Brain pericyte (primary cell): ENCODE data around the gene KIR3DL3.
"Not testable (repeated sequence)": the region's sequence is repeated elsewhere in the genome, so short reads cannot be mapped to it uniquely, and the experiment has no call there.

Source experiments
- DNase-seq: peaks from one replicate; pipeline ENCODE4 v3.0.0-alpha.2; 2012; ENCODE audit warnings: low read depth, low spot score

KIR3DL3 gene

GRCh38 chr19:54724142-54724541, at the start of gene KIR3DL3:
TSS of gene KIR3DL3 (plus strand) at chr19:54724442. CDS start at chr19:54724497, 55 bp downstream.
- DNase-seq = no peak

GRCh38 chr19:54676210-54676834, 47.9 kb upstream of the KIR3DL3 start:
- DNase-seq = not testable (repeated sequence)

- DNase-seq = no peak
Measured at GRCh38 chr19:54677217-54677616, 47.0 kb upstream of the KIR3DL3 start.

- not testable (repeated sequence) for DNase-seq
Measured at GRCh38 chr19:54681596-54681995, 42.6 kb upstream of the KIR3DL3 start.

GRCh38 chr19:54682306-54682856, 41.9 kb upstream of the KIR3DL3 start:
- DNase-seq = no peak

- DNase-seq = no peak
Measured at GRCh38 chr19:54684527-54684926, 39.7 kb upstream of the KIR3DL3 start.

- DNase-seq = no peak
Measured at GRCh38 chr19:54691582-54692297, 32.5 kb upstream of the KIR3DL3 start.

- DNase-seq = no peak
Measured at GRCh38 chr19:54692298-54692615, 32.0 kb upstream of the KIR3DL3 start.

- DNase-seq = no peak
Measured at GRCh38 chr19:54694648-54695047, 29.6 kb upstream of the KIR3DL3 start.

GRCh38 chr19:54696117-54696548, 28.1 kb upstream of the KIR3DL3 start:
- DNase-seq = no peak

- no peak for DNase-seq
Measured at GRCh38 chr19:54696766-54697165, 27.5 kb upstream of the KIR3DL3 start.

- DNase-seq = not testable (repeated sequence)
Measured at GRCh38 chr19:54697716-54698115, 26.5 kb upstream of the KIR3DL3 start.

GRCh38 chr19:54704928-54705327, 19.3 kb upstream of the KIR3DL3 start:
- DNase-seq = no peak

GRCh38 chr19:54707962-54708361, 16.3 kb upstream of the KIR3DL3 start:
- DNase-seq = no peak

GRCh38 chr19:54708781-54709180, 15.5 kb upstream of the KIR3DL3 start:
- DNase-seq = no peak

GRCh38 chr19:54709212-54709948, 14.9 kb upstream of the KIR3DL3 start:
- no peak for DNase-seq

GRCh38 chr19:54709956-54710355, 14.3 kb upstream of the KIR3DL3 start:
- not testable (repeated sequence) for DNase-seq

GRCh38 chr19:54724644-54725043, 402 bp downstream of the KIR3DL3 start:
- DNase-seq = no peak

- DNase-seq = no peak
Measured at GRCh38 chr19:54725321-54725720, 1.1 kb downstream of the KIR3DL3 start.

GRCh38 chr19:54727562-54727961, 3.3 kb downstream of the KIR3DL3 start:
- DNase-seq = no peak

GRCh38 chr19:54728167-54728566, 3.9 kb downstream of the KIR3DL3 start:
- DNase-seq = no peak

- no peak for DNase-seq
Measured at GRCh38 chr19:54729416-54730188, 5.4 kb downstream of the KIR3DL3 start.
